GM08714 (cell line): ENCODE results near the gene LYPD3.

Source experiments
- H3K4me3 ChIP-seq: fragments of 200-500 bp; sonication (Bioruptor generic); 2 replicates; pipeline ENCODE4 v1.5.1; 2014; ENCODE audit warnings: mild to moderate bottlenecking, low read length, inconsistent platforms
- ZNF274 ChIP-seq: IDR thresholded peaks from 2 replicates; pipeline ENCODE4 v1.6.1; 2012; ENCODE audit warnings: mild to moderate bottlenecking, low read depth, low read length

Gene LYPD3

DNA sequence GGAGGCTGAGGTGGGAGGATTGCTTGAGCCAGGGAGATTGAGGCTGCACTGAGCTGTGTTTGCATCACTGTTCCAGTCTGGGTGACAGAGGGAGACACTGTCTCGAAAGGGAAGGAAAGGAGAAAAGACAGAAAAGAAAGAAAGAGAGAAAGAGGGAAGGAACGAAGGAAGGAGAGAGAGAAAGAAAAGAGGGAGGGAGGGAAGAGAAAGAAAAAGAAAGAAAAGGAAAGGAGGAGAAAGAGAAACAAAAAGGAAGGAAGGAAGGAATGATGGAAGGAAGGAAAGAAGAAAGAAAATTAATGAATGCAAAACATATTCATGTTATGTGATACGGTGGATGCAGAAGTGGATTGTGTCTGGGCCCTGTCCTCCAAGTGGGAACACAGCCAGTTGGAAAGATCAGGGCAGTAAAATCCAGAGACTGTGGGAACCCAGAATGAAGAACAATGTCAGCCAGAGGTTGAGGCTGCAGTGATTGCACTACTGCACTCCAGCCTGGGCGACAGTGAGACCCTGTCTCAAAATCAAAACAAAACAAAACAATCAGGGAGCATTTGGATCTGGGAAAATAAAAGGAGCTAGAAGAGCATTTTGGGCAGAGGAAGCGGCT, 32.9 kb upstream of the LYPD3 start:
- no peak overlapping the region for H3K4me3 ChIP-seq
- TF ChIP-seq ZNF274 = no peak

GRCh38 chr19:43496960-43497359, 31.6 kb upstream of the LYPD3 start:
- no peak for TF ChIP-seq ZNF274

DNA sequence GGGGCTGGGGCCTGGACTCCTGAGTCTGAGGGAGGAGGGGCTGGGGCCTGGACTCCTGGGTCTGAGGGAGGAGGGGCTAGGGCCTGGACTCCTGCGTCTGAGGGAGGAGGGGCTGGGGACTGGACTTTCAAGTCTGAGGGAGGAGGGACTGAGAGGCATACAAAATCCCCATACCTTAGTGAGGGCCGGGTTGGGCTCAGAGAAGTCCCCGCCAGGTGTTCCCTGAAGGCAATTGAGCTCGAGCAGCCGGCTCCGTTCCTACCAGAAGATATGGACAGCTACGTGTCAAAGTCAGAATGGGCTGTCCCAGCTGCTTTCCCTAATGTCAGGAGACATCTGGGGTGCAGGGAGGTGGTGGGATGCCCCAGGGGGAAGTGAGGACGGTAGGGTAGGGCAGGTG, 29.7 kb upstream of the LYPD3 start:
- no peak for TF ChIP-seq ZNF274

More at GRCh38 chr19:43496960-43497359, 31.6 kb upstream of the LYPD3 start:
- H3K4me3 ChIP-seq = no peak overlapping the region

GRCh38 chr19:43490759-43491158, 25.4 kb upstream of the LYPD3 start:
- H3K4me3 ChIP-seq = no peak overlapping the region
- TF ChIP-seq ZNF274 = no peak

More for the DNA sequence above, 29.7 kb upstream of the LYPD3 start:
- no peak overlapping the region for H3K4me3 ChIP-seq

DNA sequence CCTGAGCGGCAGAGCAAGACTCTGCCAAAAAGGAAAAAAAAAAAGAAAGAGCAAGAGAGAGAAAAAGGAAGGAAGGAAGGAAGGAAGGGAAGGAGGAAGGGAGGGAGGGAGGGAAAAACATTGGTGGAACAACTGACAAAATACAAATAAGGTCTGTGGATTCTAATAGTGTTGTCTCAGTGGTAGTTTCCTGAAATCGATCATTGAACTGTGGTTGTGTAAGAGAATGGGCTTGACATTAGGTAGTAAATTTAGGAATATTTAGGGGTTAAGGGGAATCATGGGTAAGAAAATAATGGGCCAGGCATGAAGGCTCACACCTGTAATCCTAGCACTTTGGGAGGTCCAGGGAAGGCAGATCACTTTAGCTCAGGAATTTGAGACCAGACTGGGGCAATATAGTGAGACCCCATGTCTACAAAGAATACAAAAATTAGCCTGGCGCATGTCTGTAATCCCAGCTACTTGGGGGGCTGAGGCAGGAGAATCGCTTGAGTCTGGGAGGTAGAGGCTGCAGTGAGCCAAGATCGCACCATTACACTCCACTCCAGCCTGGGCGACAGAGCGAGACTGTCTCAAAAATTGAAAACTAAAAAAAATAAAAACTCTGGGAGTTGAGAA, 24.7 kb upstream of the LYPD3 start:
- no peak for TF ChIP-seq ZNF274

GRCh38 chr19:43489310-43489709, 23.9 kb upstream of the LYPD3 start:
- H3K4me3 ChIP-seq = no peak overlapping the region
- no peak for TF ChIP-seq ZNF274

More for the DNA sequence above, 24.7 kb upstream of the LYPD3 start:
- H3K4me3 ChIP-seq = no peak overlapping the region

- H3K4me3 ChIP-seq = no peak overlapping the region
- no peak for TF ChIP-seq ZNF274
Observed at GRCh38 chr19:43488179-43488578, 22.8 kb upstream of the LYPD3 start.

DNA sequence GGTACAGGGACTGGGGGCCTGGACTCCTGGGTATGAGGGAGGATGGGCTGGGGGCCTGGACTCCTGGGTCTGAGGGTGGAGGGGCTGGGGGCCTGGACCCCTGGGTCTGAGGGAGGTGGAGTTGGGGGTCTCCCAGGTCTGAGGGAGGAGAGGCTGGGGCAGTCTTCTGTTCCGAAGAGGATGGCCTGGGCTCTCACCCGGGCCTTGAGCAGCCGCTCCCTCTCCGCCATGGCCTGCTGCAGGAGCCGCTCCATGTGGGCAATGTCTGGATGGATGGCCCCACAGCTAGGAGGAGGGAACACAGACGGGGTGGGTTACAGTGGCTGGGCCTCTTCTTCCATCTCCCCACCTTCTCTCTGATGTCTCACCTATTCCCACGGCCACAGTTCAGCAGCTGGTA, 21.0 kb upstream of the LYPD3 start:
- no peak overlapping the region for H3K4me3 ChIP-seq
- no peak for TF ChIP-seq ZNF274

- no peak for TF ChIP-seq ZNF274
Observed at GRCh38 chr19:43485951-43486350, 20.5 kb upstream of the LYPD3 start.

GRCh38 chr19:43483281-43483680, 17.9 kb upstream of the LYPD3 start:
- no peak overlapping the region for H3K4me3 ChIP-seq
- no peak for TF ChIP-seq ZNF274

More at GRCh38 chr19:43485951-43486350, 20.5 kb upstream of the LYPD3 start:
- no peak overlapping the region for H3K4me3 ChIP-seq

DNA sequence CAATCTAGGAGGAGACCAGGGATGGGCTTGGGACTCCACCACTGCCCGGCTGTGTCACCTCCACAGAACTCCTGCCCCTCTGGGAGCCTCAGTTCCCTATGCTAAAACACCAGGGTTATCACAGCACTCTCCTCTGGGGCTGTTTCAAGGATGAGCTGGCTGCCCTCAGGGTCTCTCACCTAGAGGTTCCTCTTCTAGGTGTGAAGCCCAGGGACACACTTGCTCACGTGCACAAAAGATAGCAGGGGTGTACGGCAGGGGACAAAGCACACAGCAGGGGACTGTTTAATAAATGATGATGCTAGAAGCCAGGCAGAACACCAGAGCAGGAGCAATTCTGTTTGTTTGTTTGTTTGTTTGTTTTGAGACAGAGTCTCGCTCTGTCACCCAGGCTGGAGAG, 16.8 kb upstream of the LYPD3 start:
- no peak overlapping the region for H3K4me3 ChIP-seq
- TF ChIP-seq ZNF274 = no peak

DNA sequence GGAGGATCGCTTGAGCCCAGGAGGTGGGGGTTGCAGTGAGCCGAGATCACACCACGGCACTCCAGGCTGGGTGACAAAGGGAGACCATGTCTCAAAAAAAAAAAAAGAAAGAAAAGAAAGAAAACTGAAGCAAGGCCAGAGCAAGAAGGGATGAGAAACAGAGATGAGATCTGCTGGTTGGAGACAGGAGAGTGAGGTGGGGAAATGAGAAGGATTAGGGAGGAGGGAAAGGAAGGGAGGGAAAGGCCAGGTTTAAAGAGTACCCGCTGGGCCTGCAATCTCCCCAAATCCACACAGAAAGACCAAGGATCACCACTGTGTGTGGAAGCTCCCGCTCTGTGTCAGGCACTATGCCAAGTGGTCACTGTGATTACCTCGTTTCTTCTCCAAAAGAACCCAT, 16.3 kb upstream of the LYPD3 start:
- no peak overlapping the region for H3K4me3 ChIP-seq
- no peak for TF ChIP-seq ZNF274

GRCh38 chr19:43480574-43480973, 15.2 kb upstream of the LYPD3 start:
- H3K4me3 ChIP-seq = no peak overlapping the region
- no peak for TF ChIP-seq ZNF274

DNA sequence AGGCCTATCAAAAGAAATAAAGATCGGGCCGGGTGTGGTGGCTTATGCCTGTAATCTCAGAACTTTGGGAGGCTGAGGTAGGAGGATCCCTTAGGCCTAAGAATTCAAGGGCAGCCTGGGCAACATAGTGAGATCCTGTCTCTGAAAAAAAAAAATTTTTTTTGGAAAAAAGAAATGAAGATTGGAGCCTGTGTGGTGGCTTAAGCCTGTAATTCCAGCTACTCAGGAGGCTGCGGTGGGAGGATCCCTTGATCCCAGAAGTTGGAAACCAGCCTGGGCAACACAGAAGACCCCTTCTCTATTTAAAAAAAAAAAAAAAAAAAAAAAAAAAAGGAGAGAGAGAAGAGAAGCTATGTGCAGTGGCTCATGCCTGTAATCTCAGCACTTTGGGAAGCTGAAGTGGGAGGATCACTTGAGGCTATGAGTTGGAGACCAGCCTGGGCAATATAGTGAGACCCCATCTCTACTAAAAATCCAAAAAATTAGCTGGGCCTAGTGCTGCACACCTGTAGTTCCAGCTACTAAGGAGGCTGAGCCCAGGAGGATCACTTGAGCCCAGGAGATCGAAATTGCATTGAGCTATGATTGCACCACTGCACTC, 14.7 kb upstream of the LYPD3 start:
- H3K4me3 ChIP-seq = no peak overlapping the region
- no peak for TF ChIP-seq ZNF274

GRCh38 chr19:43479226-43479625, 13.8 kb upstream of the LYPD3 start:
- H3K4me3 ChIP-seq = no peak overlapping the region
- no peak for TF ChIP-seq ZNF274
